MM.1S (cell line): ENCODE data around the gene SLC16A7.

ENCODE experiments used
- CTCF ChIP-seq: fragments of 300-600 bp; sonication (generic); IDR thresholded peaks from 2 replicates; pipeline ENCODE4 v1.5.1; 2016; ENCODE audit warnings: antibody characterized with exemption, low read length, mixed read lengths
- EZH2 ChIP-seq: fragments of 300-600 bp; sonication (generic); optimal IDR thresholded peaks from 2 replicates; pipeline ENCODE3; 2017; ENCODE audit warnings: low read depth, mild to moderate bottlenecking, antibody characterized with exemption, low read length, mixed read lengths

GRCh38 chr12:59594943-59595500 lies 807 bp upstream of the SLC16A7 start:
- TF ChIP-seq CTCF, result no peak
- TF ChIP-seq EZH2, result no peak
